ENCODE measurements around the gene NUDT7.

- no peak for TF ChIP-seq CTCF (IDR thresholded peaks at IDR 0.05)
- TF ChIP-seq POLR2A (IDR thresholded peaks at IDR 0.05) = no peak
These were observed 21.5 kb upstream of the NUDT7 start for GRCh38 chr16:77700846-77701245.

All from lower leg skin (tissue), 3 donors.